Activated CD4-positive, alpha-beta T cell treated with anti-CD3 and anti-CD28 coated beads, Interleukin-2, amount 50 U/mL, for 48 hours (primary cell): Measurements from ENCODE around the gene SLC22A17.

ENCODE experiments used
- DNase-seq, 2 experiments: peaks; one replicate each; pipeline ENCODE4 v3.0.0-alpha.2; 2020

Gene SLC22A17

GRCh38 chr14:23380976-23381375 lies 28.3 kb upstream of the SLC22A17 start:
- no peak for DNase-seq

GRCh38 chr14:23380197-23380914 lies 27.7 kb upstream of the SLC22A17 start:
- no peak for DNase-seq

DNA sequence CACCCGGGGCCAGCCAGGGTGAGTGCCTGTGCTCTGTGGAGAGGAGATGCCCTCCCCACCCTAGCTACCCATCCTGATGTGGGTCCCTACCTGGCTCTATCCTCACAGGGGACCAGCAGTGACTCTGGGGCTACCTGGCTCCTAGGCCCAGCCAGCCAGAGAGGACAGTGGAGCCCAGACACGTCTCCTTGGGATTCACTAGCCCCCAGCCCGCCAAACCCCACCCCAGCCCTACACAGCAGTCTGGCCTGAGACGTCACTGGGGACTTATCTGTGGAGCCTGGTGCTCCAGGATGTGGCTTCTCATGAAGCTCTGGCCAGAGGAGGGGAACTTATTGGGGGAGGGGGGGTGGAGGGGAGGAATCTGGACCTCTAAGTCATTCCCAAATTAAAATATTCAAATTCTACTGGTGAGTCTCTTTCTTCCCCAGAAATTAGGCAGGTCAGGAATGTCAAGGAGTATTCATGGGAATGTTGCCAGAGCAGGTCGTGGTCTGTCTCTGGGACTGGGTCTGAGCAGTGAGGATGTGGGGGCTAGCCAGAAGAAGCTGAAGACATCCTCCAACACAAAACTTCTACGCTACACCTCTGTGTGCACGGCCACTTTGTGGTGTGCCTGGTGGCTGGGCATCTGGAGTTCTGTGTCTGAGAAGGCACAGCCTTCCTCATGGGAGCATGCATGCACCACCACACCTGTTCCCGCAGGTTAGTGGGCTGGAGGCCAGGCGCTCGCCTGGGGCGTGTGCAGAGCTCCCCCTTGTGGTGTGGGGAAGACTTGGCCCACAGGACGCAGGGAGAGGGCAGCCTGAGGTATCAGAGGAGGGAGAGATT lies 26.9 kb upstream of the SLC22A17 start:
- DNase-seq = peak; percentile 67 to 72

DNA sequence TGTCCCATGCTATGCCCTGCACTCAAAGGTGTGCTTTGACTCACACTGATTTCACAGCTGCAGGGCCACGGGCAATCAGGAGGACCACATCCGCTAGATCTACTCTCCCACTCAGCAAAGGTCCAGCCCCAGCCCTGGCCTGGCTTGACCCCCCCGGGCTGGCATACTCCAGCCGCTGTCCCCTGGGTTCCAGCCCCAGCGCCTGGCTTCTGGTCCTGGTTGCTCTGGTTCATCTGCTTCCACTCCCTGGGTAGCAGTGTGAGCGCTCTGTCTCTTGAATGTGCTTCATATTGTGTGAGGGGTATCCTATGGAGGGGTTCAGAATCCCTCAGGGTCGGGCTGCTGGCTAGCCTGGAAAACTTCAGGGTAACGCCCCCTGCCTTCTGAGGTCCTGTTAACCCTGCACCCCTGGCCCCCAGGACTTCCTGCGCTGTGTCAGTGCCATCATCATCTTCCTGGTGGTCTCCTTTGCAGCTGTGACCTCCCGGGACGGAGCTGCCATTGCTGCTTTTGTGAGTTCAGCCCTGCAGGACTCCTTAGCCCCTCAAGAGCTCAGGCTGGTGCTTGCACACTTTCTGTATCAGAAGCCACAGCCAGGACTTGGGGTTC lies 26.0 kb upstream of the SLC22A17 start:
- DNase-seq = no peak

DNA sequence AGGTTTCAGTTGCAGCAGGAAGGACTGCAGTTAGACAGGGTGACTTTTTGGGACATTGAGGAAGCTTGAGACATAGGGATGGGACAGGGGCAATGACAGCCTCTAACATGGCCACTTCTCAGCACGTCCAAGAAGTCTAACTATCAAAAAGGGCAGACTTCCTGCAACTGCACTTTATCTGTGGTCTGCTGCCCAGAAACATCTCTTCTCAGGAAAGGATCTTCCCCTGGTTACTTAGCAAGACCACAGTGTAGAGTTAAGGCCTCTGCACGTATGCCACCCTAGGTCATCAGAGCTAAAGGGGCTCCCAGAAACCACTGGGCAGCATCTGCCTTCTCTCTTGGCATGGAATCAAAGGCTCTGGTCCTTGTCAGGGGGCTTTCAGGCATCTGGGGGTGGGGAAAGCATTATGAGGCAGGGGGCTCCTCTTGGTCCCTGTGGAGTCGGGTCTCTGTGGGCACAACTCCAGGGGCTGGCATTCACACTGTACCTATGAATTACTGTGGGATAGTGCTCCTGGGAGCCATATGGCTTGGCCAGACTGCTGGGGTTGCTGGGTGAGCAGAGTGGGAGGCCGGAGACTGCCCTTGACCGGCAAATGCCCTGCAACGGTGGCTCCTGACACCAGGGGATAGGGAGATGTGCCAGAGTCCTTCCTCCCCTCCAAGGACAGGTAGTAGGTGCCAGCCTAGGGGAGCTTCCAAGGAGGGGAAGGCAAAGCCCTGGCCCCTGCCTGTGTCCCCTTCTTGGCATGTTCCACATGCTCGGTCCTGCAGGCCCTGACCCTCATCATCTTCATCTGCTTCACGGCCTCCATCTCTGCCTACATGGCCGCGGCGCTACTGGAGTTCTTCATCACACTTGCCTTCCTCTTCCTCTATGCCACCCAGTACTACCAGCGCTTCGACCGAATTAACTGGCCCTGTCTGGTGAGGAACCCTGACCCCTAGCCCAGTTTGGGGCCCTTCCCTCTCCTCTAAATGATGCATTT lies 25.2 kb upstream of the SLC22A17 start:
- DNase-seq = no peak

DNA sequence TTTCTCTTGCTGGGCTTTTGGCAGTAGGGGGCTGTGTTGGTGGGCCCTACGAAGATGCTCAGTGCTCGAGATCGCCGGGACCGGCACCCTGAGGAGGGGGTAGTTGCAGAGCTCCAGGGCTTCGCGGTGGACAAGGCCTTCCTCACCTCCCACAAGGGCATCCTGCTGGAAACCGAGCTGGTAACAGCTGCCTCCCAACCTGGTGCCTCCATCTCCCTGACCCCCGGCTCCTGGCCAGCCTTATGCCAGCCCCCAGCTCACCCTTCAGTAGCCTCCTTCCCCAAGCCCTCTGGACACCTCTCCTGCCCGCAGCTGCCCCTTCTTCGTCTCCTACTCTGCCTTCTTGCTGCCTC lies 24.5 kb upstream of the SLC22A17 start:
- DNase-seq = no peak

DNA sequence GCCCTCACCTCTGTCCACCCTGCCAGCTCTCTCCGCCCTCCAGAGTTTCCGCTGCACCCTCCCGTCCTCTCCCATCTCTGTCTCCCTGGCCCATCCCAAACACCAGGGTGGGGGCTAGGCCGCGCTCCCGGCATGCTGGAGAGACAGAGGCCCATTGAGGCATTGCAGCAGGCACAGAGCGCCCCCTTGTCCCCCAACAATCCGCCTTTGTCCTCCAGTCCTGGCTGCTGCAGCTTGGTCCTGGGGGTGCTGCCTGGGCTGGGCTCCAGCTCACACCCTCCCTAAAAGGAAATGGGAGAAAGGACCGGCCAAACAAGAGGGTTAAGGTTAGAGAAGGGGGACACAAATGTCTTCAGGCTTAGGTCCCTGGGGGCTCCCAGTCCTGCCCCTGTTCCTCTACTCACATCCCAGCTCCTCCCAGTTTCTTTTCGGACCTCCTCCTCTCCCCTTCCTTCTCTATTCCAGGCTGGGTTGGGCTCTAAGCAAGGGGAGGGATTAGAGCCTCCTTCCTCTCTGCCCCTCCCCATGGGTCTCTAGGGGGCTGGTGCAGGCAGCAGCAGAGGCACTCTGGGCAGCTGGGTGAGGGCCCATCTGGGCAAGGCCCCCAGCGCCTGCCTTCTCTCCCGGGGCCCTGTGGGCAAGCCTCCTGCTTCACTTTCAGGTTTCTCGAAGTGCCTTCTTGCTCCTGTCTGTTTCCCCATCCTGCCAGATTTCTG lies 24.0 kb upstream of the SLC22A17 start, which contains the start of gene CMTM5:
CMTM5 (plus strand) TSS at position 565 of the 716 bp plus-strand sequence. CDS start 206 bp downstream, outside the sequence.
- no peak for DNase-seq

DNA sequence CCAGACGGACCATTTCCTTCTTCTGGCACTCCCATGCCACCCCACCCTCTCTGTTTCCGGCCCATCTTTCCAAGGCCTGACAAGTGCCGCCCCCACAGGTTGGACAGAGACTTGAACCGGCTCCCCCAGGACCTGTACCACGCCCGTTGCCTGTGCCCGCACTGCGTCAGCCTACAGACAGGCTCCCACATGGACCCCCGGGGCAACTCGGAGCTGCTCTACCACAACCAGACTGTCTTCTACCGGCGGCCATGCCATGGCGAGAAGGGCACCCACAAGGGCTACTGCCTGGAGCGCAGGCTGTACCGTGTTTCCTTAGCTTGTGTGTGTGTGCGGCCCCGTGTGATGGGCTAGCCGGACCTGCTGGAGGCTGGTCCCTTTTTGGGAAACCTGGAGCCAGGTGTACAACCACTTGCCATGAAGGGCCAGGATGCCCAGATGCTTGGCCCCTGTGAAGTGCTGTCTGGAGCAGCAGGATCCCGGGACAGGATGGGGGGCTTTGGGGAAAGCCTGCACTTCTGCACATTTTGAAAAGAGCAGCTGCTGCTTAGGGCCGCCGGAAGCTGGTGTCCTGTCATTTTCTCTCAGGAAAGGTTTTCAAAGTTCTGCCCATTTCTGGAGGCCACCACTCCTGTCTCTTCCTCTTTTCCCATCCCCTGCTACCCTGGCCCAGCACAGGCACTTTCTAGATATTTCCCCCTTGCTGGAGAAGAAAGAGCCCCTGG lies 23.0 kb upstream of the SLC22A17 start:
- DNase-seq = no peak

DNA sequence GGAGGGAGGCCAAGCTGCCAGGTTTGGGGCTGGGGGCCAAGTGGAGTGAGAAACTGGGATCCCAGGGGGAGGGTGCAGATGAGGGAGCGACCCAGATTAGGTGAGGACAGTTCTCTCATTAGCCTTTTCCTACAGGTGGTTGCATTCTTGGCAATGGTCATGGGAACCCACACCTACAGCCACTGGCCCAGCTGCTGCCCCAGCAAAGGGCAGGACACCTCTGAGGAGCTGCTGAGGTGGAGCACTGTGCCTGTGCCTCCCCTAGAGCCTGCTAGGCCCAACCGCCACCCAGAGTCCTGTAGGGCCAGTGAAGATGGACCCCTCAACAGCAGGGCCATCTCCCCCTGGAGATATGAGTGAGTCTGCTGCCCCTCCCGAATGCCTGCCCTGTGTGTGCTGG lies 20.4 kb upstream of the SLC22A17 start:
- DNase-seq = no peak

- no peak for DNase-seq
Measured at GRCh38 chr14:23372509-23372908, 19.8 kb upstream of the SLC22A17 start, which contains the start of gene IL25. Gene IL25, plus strand, starts transcription at chr14:23372809.

GRCh38 chr14:23371865-23372264 lies 19.2 kb upstream of the SLC22A17 start:
- no peak for DNase-seq

DNA sequence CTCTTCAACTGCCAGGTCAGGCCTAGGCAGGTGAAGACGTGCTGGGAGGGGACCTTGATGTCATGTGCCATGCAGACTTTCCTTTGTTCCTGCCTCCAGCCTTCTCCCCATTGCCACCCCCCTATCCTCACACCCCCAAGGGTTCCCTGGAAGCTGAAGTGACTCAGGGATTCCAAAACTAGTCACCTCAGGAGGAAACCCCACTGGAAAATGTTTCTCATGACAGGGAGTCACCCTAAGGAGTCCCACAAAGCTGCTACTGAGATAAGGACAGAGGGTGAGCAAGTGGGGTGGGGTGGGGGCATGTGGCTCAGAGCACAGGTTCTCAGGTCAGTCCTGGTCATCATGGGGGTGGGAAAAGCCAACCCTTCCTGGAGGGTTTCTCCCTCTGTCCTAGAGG lies 17.5 kb upstream of the SLC22A17 start:
- DNase-seq = no peak

GRCh38 chr14:23366426-23366921 lies 13.8 kb upstream of the SLC22A17 start:
- DNase-seq = no peak

- no peak for DNase-seq
Measured at GRCh38 chr14:23365732-23366425, 13.2 kb upstream of the SLC22A17 start.

DNA sequence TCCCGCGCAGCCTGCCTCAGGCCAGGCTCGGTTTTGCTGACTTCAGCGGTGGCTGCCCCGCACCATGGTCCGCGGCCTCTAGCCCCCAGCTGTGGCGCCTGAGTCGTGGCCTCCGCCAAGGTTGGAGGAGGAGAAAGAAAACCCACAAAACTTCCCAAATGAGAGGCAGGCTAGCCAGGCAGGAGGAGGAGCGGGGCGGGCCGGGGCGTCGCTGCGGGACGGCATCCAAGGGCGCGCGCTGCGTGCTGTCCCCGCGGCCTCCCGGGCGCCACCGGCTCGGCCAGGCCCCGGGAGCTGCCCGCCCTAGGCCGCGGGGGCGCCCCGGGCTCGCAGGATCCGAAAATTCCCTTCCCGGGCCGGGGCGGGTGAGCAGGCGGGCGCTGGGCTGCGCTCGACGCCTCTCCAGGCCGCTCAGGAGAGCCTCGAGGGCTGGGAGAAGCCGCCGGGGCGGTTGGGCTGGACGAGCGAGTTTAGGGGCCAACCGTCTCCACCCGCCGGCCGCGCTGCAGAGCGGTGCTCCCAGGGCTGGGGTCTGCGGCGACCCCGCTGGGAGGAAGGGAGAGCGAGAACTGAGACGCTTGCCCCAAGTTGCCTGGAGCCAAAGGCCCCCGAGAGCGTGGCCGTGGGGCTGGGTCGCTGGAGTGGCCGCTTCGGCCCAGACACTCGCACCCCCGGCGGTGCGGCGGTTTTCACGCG lies 12.5 kb upstream of the SLC22A17 start, which contains the start of gene EFS:
EFS (minus strand) TSS at position 137 of the 696 bp plus-strand sequence. CDS start 147 bp downstream, outside the sequence.
- DNase-seq = no peak

GRCh38 chr14:23364164-23365035 lies 11.7 kb upstream of the SLC22A17 start:
- no peak for DNase-seq

DNA sequence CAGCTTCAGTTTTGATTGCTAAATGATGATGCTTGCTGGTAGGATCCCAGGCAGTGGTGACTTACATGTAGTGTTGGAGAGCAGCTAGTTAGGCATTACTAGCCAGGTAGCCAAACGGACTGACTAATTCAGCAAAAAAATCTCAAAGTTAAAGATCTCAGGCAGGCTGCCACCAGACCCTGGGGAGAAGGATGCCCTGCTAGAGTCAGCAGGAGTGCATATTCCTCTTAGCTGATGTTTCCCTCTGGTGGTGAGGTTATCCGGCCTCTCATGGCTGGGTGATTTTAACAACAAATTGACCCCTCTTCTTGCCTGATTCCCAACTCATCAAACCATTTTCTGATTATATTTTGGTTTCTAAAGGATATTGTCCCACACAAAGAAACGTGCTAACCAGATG lies 9.5 kb upstream of the SLC22A17 start:
- no peak for DNase-seq

- no peak for DNase-seq
Measured at GRCh38 chr14:23361763-23362162, 9.1 kb upstream of the SLC22A17 start.
